ENCODE data around the gene IDUA. TPM values are rescaled to one million over a fixed set of nuclear protein-coding genes. Genes with fewer than 3 reads are reported as not detected.

IDUA gene
- total RNA-seq, 1 donor from 2014 or later, result 19.6 TPM

DNA sequence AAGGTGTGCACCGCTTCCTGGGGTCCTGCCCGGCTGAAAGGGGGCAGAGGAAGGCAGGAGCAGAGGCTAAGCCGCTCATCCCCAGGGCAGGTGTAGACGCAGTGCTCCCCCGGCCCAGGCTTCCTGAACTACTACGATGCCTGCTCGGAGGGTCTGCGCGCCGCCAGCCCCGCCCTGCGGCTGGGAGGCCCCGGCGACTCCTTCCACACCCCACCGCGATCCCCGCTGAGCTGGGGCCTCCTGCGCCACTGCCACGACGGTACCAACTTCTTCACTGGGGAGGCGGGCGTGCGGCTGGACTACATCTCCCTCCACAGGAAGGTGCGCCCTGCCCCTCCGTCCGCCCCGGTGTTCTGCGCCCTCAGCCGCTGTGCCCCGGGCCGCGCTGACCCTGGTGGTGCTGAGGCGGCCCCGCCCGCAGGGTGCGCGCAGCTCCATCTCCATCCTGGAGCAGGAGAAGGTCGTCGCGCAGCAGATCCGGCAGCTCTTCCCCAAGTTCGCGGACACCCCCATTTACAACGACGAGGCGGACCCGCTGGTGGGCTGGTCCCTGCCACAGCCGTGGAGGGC, 14.8 kb downstream of the IDUA start:
- DNase-seq, result no peak

DNA sequence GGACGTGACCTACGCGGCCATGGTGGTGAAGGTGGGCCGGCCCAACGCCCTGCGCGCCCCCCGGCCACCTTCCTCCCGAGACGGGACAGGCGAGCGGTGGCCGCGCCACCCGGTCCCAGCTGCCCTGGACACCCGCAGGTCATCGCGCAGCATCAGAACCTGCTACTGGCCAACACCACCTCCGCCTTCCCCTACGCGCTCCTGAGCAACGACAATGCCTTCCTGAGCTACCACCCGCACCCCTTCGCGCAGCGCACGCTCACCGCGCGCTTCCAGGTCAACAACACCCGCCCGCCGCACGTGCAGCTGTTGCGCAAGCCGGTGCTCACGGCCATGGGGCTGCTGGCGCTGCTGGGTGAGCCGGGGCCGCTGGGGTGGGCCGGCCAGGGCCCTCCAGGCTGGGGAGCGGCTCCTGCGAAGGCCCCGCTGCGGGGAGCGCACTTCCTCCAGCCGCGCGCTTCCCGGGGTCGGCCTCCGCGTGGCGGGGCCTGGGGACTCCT, 15.3 kb downstream of the IDUA start:
- peak; percentile 32 for DNase-seq

DNA sequence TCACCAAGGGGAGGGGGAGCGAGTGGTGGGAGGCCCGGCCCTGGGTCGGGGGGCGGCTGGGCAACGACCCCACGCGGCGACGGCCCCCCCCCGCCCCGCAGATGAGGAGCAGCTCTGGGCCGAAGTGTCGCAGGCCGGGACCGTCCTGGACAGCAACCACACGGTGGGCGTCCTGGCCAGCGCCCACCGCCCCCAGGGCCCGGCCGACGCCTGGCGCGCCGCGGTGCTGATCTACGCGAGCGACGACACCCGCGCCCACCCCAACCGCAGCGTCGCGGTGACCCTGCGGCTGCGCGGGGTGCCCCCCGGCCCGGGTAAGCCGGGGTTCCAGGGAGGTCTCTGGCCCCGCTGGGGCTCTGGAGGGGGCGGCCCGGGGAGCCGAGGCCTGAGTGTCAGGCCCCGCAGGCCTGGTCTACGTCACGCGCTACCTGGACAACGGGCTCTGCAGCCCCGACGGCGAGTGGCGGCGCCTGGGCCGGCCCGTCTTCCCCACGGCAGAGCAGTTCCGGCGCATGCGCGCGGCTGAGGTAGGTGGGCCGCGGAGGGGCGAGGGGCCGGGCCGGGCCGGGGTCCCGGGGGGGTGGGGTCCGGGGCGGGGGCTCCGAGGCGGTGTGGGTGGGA, 15.9 kb downstream of the IDUA start:
- no peak for DNase-seq

DNA sequence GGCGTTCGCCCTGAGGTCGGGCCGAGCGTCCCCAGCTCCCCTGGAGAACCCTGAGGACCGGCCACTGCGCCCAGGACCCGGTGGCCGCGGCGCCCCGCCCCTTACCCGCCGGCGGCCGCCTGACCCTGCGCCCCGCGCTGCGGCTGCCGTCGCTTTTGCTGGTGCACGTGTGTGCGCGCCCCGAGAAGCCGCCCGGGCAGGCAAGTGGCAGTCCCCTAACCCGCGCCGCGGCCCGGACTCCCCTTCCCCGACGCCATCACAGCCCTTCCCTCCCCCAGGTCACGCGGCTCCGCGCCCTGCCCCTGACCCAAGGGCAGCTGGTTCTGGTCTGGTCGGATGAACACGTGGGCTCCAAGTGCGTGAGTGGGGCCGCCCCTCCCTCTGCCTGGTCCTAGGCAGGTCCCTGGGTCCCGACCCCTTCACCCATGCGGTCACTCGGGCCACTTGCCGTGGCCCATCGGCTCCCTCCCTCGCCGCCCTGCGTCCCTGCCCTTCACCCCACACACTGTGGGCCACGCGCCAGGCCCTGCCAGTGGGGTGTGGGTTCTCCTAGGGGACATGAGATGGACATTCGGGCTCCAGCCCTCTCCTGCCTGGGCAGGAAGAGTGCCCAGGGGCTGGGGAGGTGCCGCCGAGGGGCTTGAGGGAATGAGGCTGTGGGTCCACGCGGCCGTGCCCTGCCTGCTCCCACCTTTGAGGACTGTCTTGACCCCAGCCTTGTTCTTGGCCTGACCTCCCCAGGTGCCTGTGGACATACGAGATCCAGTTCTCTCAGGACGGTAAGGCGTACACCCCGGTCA, 16.6 kb downstream of the IDUA start:
- no peak for DNase-seq

DNA sequence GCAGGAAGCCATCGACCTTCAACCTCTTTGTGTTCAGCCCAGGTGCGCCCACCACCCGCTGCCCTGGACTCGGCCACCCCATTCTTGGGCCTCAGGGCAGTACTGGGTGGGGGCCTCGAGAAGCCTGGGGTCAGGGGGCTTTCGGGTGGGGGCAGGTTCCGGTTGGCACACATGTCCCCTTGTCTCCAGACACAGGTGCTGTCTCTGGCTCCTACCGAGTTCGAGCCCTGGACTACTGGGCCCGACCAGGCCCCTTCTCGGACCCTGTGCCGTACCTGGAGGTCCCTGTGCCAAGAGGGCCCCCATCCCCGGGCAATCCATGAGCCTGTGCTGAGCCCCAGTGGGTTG, 17.2 kb downstream of the IDUA start:
- DNase-seq, result no peak

DNA sequence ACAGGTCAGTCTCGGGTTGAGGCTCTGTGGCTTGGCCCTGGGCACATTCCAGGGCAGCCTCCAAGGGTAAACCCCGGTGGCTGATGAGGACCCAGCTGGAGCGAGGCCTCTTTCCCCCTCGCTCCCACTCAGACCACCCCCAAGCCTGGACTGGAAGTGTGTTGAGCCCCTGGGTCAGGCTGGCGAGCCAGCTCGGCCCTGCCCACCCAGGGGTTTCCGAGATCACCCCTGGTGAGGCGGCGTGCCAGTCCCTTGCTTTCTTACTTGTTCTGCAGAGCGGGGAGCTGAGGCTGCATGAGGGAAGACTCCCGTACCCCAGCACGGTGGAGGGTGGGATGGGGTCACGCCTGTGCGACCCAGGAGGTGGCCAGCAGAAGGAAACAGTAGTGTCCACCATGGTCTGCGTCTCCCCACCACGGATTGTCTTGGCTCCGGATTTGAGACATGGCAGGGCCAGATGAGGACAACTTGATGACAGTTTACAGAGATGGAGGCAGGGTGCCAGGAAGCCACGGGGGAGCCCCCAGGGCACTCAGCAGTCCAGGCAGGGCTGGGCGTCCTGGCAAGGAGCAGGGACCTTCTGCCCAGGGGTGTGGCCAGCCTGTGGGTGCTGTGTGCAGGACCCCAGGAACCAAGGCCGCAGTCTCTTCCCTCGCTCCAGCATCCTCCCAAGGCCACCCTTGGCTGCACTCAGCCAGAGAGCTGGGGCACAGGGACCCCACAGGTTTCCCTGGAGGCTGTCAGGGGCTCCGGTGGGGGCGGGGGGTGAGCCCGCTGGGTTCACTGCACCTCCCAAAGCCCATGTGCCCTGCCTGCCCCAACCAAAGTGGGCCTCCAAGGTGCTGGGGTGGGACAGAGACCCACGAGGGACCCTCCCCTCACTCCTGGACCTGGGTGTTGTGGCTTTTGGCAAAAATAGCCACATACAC, 18.0 kb downstream of the IDUA start:
- no peak for DNase-seq

DNA sequence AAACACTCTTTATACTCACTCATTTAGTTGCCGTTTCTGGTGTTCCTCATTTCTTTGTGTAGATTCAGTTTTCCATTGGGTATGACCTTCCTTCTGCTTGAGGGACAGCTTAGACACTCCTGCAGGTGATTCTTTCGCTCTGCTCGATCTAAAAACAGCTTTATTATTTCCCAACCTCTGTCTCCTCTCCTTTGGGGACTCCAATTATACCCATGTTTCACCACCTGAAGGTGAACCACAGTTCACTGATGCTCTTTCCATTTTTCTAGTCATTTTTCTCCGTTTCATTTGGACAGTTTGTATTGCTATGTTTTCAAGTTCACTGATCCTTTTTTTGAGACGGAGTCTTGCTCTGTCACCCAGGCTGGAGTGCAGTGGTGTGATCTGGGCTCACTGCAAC, 20.0 kb downstream of the IDUA start:
- DNase-seq, result no peak

DNA sequence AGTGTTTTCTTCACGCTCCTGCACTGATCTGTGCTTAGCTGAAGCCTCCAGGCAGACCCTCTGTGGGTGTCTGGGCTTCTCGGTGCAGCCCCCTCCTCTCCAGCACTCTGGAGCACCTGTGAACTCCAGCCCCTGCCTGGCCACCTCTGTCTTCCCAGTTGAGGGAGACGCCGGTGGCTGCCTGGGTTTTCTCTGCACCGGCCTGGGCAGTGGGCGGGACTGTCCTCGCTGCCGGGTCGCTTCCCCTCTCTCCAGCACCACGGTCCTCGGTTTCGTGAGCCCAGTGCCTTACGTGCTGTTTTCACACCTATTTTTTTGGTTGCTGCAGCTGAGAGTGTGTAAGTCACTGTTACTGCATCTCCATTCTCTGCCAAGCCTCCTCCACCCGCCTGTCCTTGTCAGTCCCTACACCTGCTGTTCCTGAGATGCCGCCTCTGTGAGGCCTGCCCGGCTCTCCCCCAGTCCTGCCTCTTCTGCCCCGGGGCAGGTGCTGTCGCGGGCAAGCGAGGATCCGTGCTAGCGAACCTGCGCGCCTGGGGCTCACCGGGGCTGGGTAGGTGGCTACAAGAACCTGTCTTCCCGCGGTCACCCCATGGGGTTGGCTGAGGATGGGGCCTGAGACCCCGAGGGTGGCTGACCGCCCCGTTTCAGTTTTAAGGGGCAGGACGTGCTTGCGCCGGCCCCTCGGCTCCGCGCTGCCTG, 22.1 kb downstream of the IDUA start:
- DNase-seq, result peak; percentile 18

DNA sequence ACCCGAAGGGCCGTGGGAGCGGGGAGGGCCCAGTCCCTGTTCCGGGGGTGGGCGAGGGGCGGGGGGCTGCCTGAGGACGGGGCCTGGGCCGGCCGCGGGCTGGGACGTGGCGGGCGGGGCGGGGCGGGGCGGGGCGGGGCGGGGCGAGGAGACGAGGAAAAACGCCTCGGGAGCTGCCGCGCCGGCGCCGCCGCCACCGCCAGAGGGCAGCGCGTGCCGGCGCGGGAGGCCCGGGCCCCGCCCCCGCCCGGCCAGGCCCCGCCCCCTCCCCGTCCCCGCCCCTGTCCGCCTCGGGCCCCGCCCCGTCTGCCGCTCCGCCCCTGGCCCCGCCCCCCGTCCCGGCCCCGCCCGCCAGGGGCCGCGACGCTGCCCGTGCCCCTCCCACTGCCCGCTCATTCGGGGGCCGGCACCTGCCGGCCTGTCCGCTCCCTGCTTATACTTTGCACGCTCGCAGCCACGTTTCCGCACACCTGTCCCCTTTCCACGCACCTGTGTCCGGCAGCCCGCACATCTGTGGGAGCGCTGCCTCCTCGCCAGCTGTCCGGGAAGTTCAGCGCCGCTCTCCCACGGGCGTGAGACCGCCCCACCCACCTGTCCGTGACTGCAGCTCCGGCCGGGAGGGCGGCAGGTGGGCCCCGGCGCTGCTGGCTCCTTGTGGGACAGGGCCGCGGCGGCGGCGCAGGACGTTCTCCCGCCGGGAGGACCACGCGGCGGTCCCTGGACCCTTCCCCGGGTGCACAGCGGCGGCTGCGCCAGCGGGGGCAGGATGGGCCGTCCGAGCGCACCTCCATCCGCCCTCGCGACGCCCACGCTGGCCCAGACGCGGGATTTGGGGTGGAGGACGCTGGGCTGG, 22.9 kb downstream of the IDUA start:
- DNase-seq, result peak; percentile 70

DNA sequence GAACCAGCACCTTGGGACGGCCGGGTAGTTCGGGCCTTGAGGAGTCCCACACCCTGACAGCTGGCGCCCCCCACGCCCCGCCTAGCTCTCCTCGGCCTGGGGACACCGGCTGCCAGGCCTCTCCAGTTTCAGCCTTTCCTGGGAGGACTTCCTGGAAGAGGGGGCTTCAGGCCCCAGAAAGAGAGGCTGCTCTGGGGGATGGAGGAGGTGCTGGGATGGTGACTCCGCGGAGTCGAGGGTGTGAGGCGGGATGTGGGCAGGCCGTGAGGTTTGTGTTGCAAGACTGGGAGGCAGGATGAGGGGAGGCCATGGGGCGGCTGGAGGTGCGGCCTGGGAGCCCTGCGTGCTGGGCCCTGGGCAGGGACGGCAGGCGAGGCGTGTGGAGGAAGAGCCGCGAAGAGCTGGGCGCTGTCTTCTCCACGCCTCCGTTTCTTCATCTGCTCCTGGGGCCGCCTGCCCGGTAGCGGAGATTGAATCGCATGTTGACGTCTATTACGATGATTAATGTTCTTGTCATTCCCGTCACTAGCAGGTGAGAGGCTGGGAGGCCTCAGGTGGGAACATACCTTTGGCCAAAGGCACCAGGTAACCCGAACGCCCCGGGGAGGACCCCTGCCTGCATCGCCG, 23.7 kb downstream of the IDUA start:
- DNase-seq, result peak; percentile 43

DNA sequence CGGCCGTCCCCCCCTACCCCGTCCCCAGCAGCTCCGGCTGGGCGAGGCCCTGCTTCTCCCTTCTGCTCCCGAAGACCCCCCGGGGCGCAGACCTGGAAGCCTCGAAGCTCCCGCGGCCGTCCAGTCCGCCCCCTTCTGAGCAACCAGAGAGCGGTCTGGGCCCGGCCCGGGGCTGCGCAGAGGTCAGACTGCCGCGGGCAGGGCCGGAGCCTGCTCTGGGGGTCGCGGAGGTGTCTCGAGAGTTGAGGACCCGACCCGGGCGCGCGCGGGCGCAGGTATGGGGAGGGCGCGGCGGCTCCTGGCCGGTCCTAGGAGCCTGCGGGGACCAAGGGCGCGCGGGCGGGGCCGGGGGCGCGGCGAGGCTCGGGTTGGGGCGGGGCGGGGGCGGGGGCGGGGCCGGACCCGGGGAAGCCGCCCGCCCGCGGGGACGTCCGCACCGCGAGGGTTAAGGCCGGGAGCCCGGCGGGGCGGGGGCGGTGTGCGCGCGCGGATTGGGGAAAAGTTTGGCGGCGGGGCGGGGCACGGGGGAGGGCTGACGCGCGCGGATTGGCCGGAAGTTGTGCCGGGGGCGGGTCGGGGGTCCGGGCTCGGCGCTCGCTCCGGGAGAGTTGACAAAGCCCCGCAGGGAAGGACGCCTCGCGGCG, 24.3 kb downstream of the IDUA start, which contains the start of gene FGFRL1:
FGFRL1 (plus strand) TSS at position 605 of the 644 bp plus-strand sequence. CDS start 860 bp downstream, outside the sequence.
- peak; percentile 87 for DNase-seq

DNA sequence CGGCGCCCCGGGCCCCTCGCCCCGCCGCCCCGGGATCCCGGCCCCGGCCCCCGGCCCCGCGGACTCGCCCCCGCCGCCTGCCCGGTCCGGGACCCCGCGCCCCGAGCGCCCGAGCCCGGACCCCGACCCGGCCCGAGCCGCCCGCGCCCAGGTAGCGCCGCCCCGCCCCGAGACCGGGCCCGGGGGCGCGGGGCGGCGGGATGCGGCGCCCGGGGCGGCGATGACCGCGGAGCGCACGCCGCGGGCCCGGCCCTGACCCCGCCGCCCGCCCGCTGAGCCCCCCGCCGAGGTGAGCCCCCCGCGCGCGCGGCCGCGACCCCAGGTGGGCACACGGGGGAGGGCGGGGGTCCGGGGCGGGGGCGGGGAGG, 24.8 kb downstream of the IDUA start:
- no peak for DNase-seq

DNA sequence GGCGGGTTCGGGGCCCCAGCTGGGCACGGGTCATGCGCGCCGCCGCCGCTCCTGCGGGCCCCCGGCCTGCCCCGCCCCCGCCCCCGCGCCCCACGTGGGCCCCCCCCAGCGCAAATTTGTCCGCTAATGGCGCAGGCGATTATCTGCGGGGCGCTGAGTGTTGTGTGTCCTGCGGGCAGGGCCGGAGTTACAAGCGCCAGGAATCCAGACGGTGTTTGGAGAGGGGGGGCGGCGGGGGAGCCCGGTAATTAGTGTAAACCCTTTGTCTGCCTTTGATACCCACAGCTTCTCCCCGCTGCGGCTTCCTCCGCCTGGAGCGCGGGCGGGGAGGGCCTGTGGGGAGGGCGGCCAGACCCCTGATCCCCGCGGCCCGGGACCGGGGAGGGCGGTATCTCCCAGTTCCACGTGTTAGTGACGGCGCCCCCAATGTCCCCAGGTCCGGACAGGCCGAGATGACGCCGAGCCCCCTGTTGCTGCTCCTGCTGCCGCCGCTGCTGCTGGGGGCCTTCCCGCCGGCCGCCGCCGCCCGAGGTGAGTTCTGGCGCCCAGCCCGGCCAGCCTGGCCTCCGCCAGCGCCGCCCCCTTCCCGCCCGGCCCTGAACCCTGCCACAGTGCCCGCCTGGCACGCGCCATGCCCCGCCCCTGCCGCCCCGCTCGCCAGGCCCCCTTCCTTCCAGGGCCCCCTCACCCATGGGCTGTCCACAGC, 25.3 kb downstream of the IDUA start:
- peak; percentile 50 for DNase-seq

DNA sequence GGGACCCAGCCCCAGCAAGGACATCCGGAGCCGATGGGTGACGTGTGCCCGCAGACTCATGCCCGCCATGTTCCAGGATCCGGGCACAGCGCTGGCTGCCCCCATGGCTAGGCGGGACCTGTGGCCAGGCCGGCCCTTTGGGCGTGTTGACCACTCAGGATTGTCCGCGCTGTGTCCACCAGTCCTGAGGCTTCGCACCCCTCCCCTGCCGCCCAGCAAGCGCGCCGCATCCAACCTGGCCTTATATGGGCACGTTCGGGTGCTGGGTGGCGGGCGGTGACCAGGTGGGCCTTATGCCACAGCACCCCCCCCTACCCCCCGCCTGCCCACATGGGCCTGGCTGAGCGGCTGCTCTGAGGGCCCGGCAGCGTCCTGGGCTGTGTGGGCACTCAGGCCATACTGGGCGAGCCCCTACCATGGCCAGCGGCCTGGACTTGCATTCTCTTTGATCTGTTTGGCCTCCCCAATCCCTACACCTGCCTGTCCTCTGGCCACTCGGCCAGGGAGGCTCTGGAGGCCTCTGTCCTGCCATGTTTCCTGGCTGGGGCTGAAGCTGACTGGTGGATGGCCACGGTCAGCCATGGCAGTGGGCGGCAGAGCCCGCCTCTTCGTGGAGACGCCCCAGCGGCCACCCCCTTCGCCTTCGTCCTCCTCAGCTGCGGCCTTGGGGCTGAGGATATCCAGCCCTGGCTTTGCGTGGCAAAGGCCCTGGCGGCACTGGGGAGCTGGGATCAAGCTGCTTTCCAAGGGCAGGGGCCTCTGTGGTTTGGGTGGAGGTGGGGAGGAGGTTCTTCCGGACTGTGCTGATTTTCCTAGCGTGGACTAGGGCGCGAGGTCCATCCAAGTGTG, 26.6 kb downstream of the IDUA start:
- DNase-seq, result no peak

DNA sequence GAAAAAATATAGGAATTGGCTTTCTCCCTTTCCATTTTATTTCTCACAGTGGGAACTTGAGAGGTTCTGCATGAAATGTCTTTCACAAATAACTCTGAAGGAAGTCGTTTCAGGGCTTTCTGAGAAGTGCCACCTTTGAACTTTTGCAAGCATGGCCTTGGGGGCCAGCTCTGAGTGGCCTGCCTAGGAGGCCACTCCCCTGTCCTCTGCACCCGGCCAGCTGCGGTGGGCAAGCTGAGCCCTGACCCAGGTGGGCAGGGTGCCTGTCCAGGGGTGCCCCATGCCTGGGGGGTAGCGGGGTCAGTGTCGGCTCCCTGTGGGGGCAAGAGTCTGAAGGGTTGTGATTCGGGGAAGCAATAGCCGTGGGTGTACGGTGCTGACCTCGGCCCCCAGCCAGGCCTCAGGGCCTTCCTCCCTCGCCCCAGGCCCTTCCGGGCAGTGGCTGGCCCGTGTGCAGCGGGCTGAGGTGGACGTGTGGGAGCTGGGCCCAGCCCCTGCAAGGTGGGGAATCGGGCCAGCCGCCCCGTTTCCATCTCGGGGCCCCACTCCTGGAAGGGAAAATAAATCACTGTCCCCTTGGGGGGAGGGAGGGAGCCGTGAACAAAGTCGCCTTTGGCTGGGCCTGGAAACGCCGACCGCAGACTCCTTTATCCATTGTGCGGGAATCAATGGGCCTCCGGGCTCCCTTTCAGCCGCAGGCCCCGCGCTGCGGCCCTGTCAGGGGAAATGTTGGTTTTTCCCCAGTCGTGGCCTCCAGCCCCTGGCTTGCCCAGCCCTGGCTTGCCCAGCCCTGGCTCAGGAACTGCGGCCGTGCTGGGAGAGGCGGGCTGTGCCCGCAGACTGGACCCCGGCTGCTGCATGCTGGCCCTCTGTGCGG, 27.7 kb downstream of the IDUA start:
- no peak for DNase-seq

DNA sequence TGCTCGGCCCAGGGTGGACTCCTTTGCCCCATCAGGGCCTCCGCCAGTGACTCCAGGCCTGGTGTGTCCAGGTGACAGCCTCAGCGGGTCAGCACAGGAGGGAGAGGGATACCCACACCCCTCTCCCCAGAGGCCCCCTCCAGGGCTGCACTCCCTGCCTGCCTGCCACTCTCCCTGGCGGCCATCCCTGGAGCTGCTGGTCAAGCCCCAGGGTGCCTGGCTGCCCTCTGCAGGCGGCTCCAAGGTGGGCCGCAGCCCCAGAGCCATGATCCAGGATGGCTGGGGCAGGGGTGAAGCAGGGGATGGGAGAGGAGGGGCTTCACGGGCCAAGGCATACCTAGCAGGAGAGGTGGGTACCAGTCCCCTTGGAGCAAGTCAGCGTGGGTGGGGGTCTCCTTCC, 28.3 kb downstream of the IDUA start:
- DNase-seq, result no peak

DNA sequence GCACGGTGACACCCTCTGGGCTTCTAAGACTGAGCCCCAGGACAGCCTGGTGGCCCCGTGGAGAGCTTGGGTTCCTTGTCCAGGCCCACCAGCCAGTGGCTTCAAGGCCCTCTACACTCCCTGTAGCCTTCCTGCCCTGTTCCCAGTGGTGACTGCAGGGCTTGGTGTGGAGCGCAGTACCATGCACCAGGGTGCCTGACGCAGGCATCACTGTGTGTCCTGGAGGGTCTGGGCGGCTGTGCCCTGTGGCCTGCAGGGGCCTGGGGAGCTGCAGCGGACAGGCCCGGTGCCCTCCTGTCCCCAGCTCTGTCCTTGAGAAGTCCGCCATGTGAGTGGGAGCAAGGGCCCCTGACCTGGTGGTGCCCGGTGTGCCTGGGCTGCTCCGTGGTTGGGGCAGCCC, 28.9 kb downstream of the IDUA start:
- no peak for DNase-seq
